H1 (cell line): ENCODE data around the gene TBC1D22A. TPM values are rescaled to one million over a fixed set of nuclear protein-coding genes. Genes with fewer than 3 reads are reported as not detected.

Experiments used
- BACH1 ChIP-seq: IDR thresholded peaks from 2 replicates; pipeline ENCODE4 v1.6.1; 2012; ENCODE audit warnings: low read length, improper control_type of control experiment
- BRCA1 ChIP-seq: IDR thresholded peaks from 2 replicates; pipeline ENCODE4 v1.6.1; 2012; ENCODE audit warnings: low read depth, low read length, improper control_type of control experiment
- CTBP2 ChIP-seq: IDR thresholded peaks from 2 replicates; pipeline ENCODE4 v1.7.0; 2011; ENCODE audit warnings: borderline replicate concordance, mild to moderate bottlenecking, moderate library complexity, mixed read lengths, low read length; ENCODE audit not compliant: insufficient read depth, insufficient read length
- HDAC2 ChIP-seq, 2 experiments: fragments of 300-600 bp in 1 of 2; sonication (generic) in 1 of 2; IDR thresholded peaks; 2 replicates each; pipeline ENCODE4 v1.6.1; 2011 to 2012; ENCODE audit warnings: low read depth in 2 of 2, low read length in 2 of 2, mild to moderate bottlenecking in 2 of 2, moderate library complexity in 2 of 2, borderline replicate concordance in 1 of 2, inconsistent platforms in 1 of 2
- JUN ChIP-seq: IDR thresholded peaks from 2 replicates; pipeline ENCODE4 v1.6.1; 2011; ENCODE audit warnings: low read depth, mild to moderate bottlenecking, improper control_type of control experiment, low read length
- KDM4A ChIP-seq: IDR thresholded peaks from one replicate; pipeline ENCODE4 v1.7.1; 2012; ENCODE audit warnings: low read depth, mild to moderate bottlenecking, moderate library complexity, low read length, inconsistent platforms; ENCODE audit not compliant: severe bottlenecking
- POU5F1 ChIP-seq: IDR thresholded peaks from 2 replicates; pipeline ENCODE4 v1.6.1; 2011; ENCODE audit warnings: low read depth, mild to moderate bottlenecking, low read length, moderate library complexity
- SP4 ChIP-seq: IDR thresholded peaks from 2 replicates; pipeline ENCODE4 v1.6.1; 2012; ENCODE audit warnings: low read length, inconsistent platforms
- polyA plus RNA-seq, 7 experiments: library from polyadenylated mRNA; depleted of rRNA in 3 of 7; stranded (reverse) in 5 of 7; unstranded in 2 of 7; fragments of >200 nt in 5 of 7; fragments of 200-250 nt in 2 of 7; gene quantifications; 1 replicate in 5 of 7; 2 replicates in 1 of 7; 4 replicates in 1 of 7; pipeline versions ENCODE4 v1.2.1 to v1.2.3, GENCODE V29; 2011 to 2013; ENCODE audit warnings: missing spikeins in 2 of 7, mixed read lengths in 2 of 7
- total RNA-seq: library from RNA; stranded (reverse); fragmentation: NEBNext Ultra II Directional; extraction: Animal tissue kit (Norgen Biotek cat#: 25700); gene quantifications from 2 replicates; pipeline ENCODE4 v1.2.1, GENCODE V29; 2021
- TF ChIP-seq, protein P1 (sequence below): fragments of 300-600 bp; sonication (generic); IDR thresholded peaks from 2 replicates; pipeline ENCODE4 v1.7.1; 2012; ENCODE audit warnings: low read length, moderate library complexity, mild to moderate bottlenecking, inconsistent platforms; ENCODE audit not compliant: insufficient replicate concordance
- TF ChIP-seq, protein P2 (sequence below): IDR thresholded peaks from 2 replicates; pipeline ENCODE4 v1.6.1; 2011; ENCODE audit warnings: low read depth, mild to moderate bottlenecking, low read length; ENCODE audit not compliant: insufficient read depth

The TBC1D22A gene
- total and polyA plus RNA-seq, 2 of the 8 experiments (the other 6 are each of a cell fraction or from before 2014, with no cell fraction given), result 11.9 to 18.4 TPM

DNA sequence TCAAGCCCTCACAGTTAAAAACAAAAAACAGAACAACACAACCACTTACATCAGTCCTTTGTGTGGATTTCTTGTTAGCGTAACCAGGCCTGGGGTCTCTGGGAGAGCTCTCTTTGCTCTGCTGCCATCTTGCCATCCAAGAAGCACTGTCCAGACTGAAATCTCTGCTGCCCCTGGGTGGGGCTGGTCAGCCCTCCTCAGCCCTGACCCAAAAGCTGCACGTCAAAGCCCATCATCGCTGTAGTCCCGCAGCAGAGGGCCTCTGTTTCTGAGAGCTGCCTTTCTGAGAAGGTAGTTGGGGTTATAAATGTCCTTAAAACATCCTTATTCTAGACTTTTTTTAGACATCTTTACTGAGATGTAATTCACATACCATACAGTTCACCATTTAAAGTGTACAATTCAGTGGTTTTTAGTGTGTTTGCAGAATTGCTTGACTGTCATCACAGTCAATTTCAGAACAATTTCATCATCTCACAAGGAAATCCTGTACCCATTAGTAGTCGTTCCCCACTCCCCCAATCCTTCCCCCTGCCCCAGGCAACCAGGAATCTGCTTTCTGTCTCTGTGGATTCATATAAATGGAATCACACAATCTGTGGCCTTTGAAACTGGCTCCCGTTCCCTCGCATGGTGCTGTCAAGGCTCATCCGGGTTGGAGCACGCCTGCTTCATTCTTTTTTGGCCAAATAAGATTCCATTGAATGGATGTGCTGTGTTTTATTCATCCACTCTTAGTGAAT, 94.9 kb downstream of the TBC1D22A start (continued):
- TF ChIP-seq, protein P1, sequence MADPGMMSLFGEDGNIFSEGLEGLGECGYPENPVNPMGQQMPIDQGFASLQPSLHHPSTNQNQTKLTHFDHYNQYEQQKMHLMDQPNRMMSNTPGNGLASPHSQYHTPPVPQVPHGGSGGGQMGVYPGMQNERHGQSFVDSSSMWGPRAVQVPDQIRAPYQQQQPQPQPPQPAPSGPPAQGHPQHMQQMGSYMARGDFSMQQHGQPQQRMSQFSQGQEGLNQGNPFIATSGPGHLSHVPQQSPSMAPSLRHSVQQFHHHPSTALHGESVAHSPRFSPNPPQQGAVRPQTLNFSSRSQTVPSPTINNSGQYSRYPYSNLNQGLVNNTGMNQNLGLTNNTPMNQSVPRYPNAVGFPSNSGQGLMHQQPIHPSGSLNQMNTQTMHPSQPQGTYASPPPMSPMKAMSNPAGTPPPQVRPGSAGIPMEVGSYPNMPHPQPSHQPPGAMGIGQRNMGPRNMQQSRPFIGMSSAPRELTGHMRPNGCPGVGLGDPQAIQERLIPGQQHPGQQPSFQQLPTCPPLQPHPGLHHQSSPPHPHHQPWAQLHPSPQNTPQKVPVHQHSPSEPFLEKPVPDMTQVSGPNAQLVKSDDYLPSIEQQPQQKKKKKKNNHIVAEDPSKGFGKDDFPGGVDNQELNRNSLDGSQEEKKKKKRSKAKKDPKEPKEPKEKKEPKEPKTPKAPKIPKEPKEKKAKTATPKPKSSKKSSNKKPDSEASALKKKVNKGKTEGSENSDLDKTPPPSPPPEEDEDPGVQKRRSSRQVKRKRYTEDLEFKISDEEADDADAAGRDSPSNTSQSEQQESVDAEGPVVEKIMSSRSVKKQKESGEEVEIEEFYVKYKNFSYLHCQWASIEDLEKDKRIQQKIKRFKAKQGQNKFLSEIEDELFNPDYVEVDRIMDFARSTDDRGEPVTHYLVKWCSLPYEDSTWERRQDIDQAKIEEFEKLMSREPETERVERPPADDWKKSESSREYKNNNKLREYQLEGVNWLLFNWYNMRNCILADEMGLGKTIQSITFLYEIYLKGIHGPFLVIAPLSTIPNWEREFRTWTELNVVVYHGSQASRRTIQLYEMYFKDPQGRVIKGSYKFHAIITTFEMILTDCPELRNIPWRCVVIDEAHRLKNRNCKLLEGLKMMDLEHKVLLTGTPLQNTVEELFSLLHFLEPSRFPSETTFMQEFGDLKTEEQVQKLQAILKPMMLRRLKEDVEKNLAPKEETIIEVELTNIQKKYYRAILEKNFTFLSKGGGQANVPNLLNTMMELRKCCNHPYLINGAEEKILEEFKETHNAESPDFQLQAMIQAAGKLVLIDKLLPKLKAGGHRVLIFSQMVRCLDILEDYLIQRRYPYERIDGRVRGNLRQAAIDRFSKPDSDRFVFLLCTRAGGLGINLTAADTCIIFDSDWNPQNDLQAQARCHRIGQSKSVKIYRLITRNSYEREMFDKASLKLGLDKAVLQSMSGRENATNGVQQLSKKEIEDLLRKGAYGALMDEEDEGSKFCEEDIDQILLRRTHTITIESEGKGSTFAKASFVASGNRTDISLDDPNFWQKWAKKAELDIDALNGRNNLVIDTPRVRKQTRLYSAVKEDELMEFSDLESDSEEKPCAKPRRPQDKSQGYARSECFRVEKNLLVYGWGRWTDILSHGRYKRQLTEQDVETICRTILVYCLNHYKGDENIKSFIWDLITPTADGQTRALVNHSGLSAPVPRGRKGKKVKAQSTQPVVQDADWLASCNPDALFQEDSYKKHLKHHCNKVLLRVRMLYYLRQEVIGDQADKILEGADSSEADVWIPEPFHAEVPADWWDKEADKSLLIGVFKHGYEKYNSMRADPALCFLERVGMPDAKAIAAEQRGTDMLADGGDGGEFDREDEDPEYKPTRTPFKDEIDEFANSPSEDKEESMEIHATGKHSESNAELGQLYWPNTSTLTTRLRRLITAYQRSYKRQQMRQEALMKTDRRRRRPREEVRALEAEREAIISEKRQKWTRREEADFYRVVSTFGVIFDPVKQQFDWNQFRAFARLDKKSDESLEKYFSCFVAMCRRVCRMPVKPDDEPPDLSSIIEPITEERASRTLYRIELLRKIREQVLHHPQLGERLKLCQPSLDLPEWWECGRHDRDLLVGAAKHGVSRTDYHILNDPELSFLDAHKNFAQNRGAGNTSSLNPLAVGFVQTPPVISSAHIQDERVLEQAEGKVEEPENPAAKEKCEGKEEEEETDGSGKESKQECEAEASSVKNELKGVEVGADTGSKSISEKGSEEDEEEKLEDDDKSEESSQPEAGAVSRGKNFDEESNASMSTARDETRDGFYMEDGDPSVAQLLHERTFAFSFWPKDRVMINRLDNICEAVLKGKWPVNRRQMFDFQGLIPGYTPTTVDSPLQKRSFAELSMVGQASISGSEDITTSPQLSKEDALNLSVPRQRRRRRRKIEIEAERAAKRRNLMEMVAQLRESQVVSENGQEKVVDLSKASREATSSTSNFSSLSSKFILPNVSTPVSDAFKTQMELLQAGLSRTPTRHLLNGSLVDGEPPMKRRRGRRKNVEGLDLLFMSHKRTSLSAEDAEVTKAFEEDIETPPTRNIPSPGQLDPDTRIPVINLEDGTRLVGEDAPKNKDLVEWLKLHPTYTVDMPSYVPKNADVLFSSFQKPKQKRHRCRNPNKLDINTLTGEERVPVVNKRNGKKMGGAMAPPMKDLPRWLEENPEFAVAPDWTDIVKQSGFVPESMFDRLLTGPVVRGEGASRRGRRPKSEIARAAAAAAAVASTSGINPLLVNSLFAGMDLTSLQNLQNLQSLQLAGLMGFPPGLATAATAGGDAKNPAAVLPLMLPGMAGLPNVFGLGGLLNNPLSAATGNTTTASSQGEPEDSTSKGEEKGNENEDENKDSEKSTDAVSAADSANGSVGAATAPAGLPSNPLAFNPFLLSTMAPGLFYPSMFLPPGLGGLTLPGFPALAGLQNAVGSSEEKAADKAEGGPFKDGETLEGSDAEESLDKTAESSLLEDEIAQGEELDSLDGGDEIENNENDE, result no peak
- TF ChIP-seq, protein P2, sequence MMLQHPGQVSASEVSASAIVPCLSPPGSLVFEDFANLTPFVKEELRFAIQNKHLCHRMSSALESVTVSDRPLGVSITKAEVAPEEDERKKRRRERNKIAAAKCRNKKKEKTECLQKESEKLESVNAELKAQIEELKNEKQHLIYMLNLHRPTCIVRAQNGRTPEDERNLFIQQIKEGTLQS, result no peak
- no peak for TF ChIP-seq JUN
- TF ChIP-seq POU5F1, result no peak
- no peak for TF ChIP-seq HDAC2 (IDR thresholded peaks at IDR 0.05; ENCODE audit: borderline replicate concordance in 1 of 2, low read depth in 2 of 2, low read length in 2 of 2)
- no peak for TF ChIP-seq BRCA1
- TF ChIP-seq CTBP2, result no peak
- TF ChIP-seq SP4, result no peak
- no peak for TF ChIP-seq BACH1
- no peak for TF ChIP-seq KDM4A
